ENCODE results near the gene CTNNA2.

CTNNA2 gene

GRCh38 chr2:79994965-79995364 lies 482.1 kb downstream of the CTNNA2 start:
- H3K4me3 ChIP-seq (ENCODE audit: control insufficient read depth, low read depth, low read length): no peak overlapping the region
- TF ChIP-seq CTCF (IDR thresholded peaks at IDR 0.05; ENCODE audit: control insufficient read depth, insufficient read depth, low read depth, low read length, missing control alignments): no peak
- DNase-seq (ENCODE audit: low read depth): no peak

GRCh38 chr2:79996709-79997108 lies 483.9 kb downstream of the CTNNA2 start:
- DNase-seq (ENCODE audit: low read depth): no peak
- TF ChIP-seq CTCF (IDR thresholded peaks at IDR 0.05; ENCODE audit: control insufficient read depth, insufficient read depth, low read depth, low read length, missing control alignments): no peak
- H3K4me3 ChIP-seq (ENCODE audit: control insufficient read depth, low read depth, low read length): no peak overlapping the region

- DNase-seq (ENCODE audit: low read depth): peak; percentile 5
- no peak for TF ChIP-seq CTCF (IDR thresholded peaks at IDR 0.05; ENCODE audit: control insufficient read depth, insufficient read depth, low read depth, low read length, missing control alignments)
- no peak overlapping the region for H3K4me3 ChIP-seq (ENCODE audit: control insufficient read depth, low read depth, low read length)
Observed at GRCh38 chr2:80001701-80002101, 488.9 kb downstream of the CTNNA2 start.

GRCh38 chr2:80002112-80002511 lies 489.3 kb downstream of the CTNNA2 start:
- TF ChIP-seq CTCF (IDR thresholded peaks at IDR 0.05; ENCODE audit: control insufficient read depth, insufficient read depth, low read depth, low read length, missing control alignments): no peak
- no peak for DNase-seq (ENCODE audit: low read depth)
- no peak overlapping the region for H3K4me3 ChIP-seq (ENCODE audit: control insufficient read depth, low read depth, low read length)

GRCh38 chr2:80002568-80003157 lies 489.8 kb downstream of the CTNNA2 start:
- TF ChIP-seq CTCF (IDR thresholded peaks at IDR 0.05; ENCODE audit: control insufficient read depth, insufficient read depth, low read depth, low read length, missing control alignments): no peak
- H3K4me3 ChIP-seq (ENCODE audit: control insufficient read depth, low read depth, low read length): no peak overlapping the region
- DNase-seq (ENCODE audit: low read depth): no peak

- DNase-seq (ENCODE audit: low read depth): no peak
- H3K4me3 ChIP-seq (ENCODE audit: control insufficient read depth, low read depth, low read length): no peak overlapping the region
- TF ChIP-seq CTCF (IDR thresholded peaks at IDR 0.05; ENCODE audit: control insufficient read depth, insufficient read depth, low read depth, low read length, missing control alignments): no peak
Observed at GRCh38 chr2:80007777-80008503, 495.1 kb downstream of the CTNNA2 start.
